HEK293T (cell line): Measurements from ENCODE around the gene CCDC69.

ENCODE experiments used
- CTCF ChIA-PET: fragments of 350-600 bp; formaldehyde crosslinking; extraction: SDS; loops from one replicate; lab custom pipeline; 2021; ENCODE audit warnings: antibody characterized with exemption, inconsistent platforms; lab: Yijun Ruan, JAX
- POLR2A ChIA-PET: fragments of 350-600 bp; formaldehyde crosslinking; extraction: SDS; loops from one replicate; lab custom pipeline; 2020; ENCODE audit warnings: antibody characterized with exemption, inconsistent platforms; lab: Yijun Ruan, JAX
- DNase-seq: peaks from one replicate; pipeline ENCODE4 v3.0.0; 2012; ENCODE audit warnings: mixed read lengths; ENCODE audit errors: extremely low spot score
- ARNT ChIP-seq: fragments of 450-650 bp; IDR thresholded peaks from 2 replicates; pipeline ENCODE4 v1.6.1; 2017; ENCODE audit warnings: mild to moderate bottlenecking
- BHLHE40 ChIP-seq: fragments of 450-650 bp; IDR thresholded peaks from 2 replicates; pipeline ENCODE4 v1.6.1; 2016; ENCODE audit warnings: mild to moderate bottlenecking, moderate library complexity, borderline replicate concordance
- CTBP1 ChIP-seq: fragments of 450-650 bp; IDR thresholded peaks from 2 replicates; pipeline ENCODE4 v1.6.1; 2016; ENCODE audit warnings: borderline replicate concordance
- ELF4 ChIP-seq: fragments of 450-650 bp; IDR thresholded peaks from 2 replicates; pipeline ENCODE4 v1.6.1; 2017; ENCODE audit warnings: antibody characterized with exemption
- FOXA1 ChIP-seq: fragments of 450-650 bp; IDR thresholded peaks from 2 replicates; pipeline ENCODE4 v1.6.1; 2016; ENCODE audit warnings: mild to moderate bottlenecking
- FOXK2 ChIP-seq: fragments of 450-650 bp; IDR thresholded peaks from 2 replicates; pipeline ENCODE4 v1.6.1; 2016; ENCODE audit warnings: mild to moderate bottlenecking
- FOXM1 ChIP-seq: fragments of 450-650 bp; IDR thresholded peaks from 2 replicates; pipeline ENCODE4 v1.6.1; 2017; ENCODE audit warnings: mild to moderate bottlenecking, borderline replicate concordance
- HDGF ChIP-seq: fragments of 450-650 bp; IDR thresholded peaks from 2 replicates; pipeline ENCODE4 v1.6.1; 2017; ENCODE audit warnings: antibody characterized with exemption, borderline replicate concordance
- L3MBTL2 ChIP-seq: fragments of 450-650 bp; conservative IDR thresholded peaks from 2 replicates; pipeline ENCODE4 v1.6.1; 2016; ENCODE audit warnings: mild to moderate bottlenecking
- LEF1 ChIP-seq: fragments of 450-650 bp; IDR thresholded peaks from 2 replicates; pipeline ENCODE4 v1.6.1; 2017; ENCODE audit warnings: mild to moderate bottlenecking, borderline replicate concordance
- NFRKB ChIP-seq: fragments of 450-650 bp; IDR thresholded peaks from 2 replicates; pipeline ENCODE4 v1.6.1; 2016; ENCODE audit warnings: mild to moderate bottlenecking, moderate library complexity
- PKNOX1 ChIP-seq: fragments of 450-650 bp; IDR thresholded peaks from 2 replicates; pipeline ENCODE4 v1.6.1; 2016
- SP1 ChIP-seq: fragments of 450-650 bp; IDR thresholded peaks from 2 replicates; pipeline ENCODE4 v1.6.1; 2017
- SUZ12 ChIP-seq: fragments of 450-650 bp; IDR thresholded peaks from 2 replicates; pipeline ENCODE4 v1.6.1; 2016; ENCODE audit warnings: mild to moderate bottlenecking
- TARDBP ChIP-seq: fragments of 450-650 bp; IDR thresholded peaks from 2 replicates; pipeline ENCODE4 v1.6.1; 2016
- ZNF384 ChIP-seq: fragments of 450-650 bp; IDR thresholded peaks from 2 replicates; pipeline ENCODE4 v1.6.1; 2016

CCDC69 gene

GRCh38 chr5:151146061-151146460, 77.8 kb downstream of the CCDC69 start:
- ChIA-PET CTCF (interaction anchor here (1.0 to 1.4 kb wide), 3 partner anchors 14 to 30 kb away, joined by 3 to 5 read pairs (median 3); no protein-coding TSS in a partner anchor), POLR2A (interaction anchor here (1.4 kb wide), 1 partner anchor 9 kb away, joined by 3 read pairs; no protein-coding TSS in a partner anchor)
- TF ChIP-seq BHLHE40, result no peak
- TF ChIP-seq SP1, result no peak
- no peak for TF ChIP-seq PKNOX1
- TF ChIP-seq FOXM1, result no peak
- TF ChIP-seq CTBP1, result no peak
- no peak for TF ChIP-seq ELF4
- no peak for TF ChIP-seq L3MBTL2
- TF ChIP-seq HDGF, result no peak
- TF ChIP-seq ZNF384, result no peak
- no peak for TF ChIP-seq NFRKB
- TF ChIP-seq LEF1, result no peak
- TF ChIP-seq FOXK2, result no peak
- no peak for TF ChIP-seq TARDBP
- TF ChIP-seq ARNT, result no peak
- no peak for TF ChIP-seq FOXA1
- no peak for TF ChIP-seq SUZ12
- no peak for DNase-seq

- CTCF ChIA-PET, result interaction anchor here (0.7 to 1.8 kb wide), 5 partner anchors 16 to 29 kb away, joined by 3 to 6 read pairs (median 3); no protein-coding TSS in a partner anchor
- POLR2A ChIA-PET, result interaction anchor here (1.1 to 1.4 kb wide), 3 partner anchors 10 to 69 kb away, joined by 3 read pairs; partner anchors contain the start of gene ANXA6
- TF ChIP-seq FOXM1 (no peak), CTBP1 (no peak), ZNF384 (no peak), NFRKB (no peak), PKNOX1 (no peak), FOXK2 (no peak), TARDBP (no peak), BHLHE40 (no peak), ELF4 (no peak), ARNT (no peak), LEF1 (no peak), FOXA1 (no peak), SP1 (no peak), L3MBTL2 (no peak), SUZ12 (no peak), HDGF (no peak)
- DNase-seq, result no peak
Measured at GRCh38 chr5:151144922-151145321, 79.0 kb downstream of the CCDC69 start.

GRCh38 chr5:151144275-151144674, 79.6 kb downstream of the CCDC69 start:
- TF ChIP-seq FOXM1, result no peak
- no peak for TF ChIP-seq PKNOX1
- no peak for TF ChIP-seq LEF1
- TF ChIP-seq SP1, result no peak
- no peak for TF ChIP-seq BHLHE40
- TF ChIP-seq NFRKB, result no peak
- no peak for TF ChIP-seq TARDBP
- TF ChIP-seq FOXA1, result no peak
- no peak for TF ChIP-seq ELF4
- ChIA-PET CTCF (interaction anchor here (0.9 to 1.8 kb wide), 2 partner anchors 18 to 22 kb away, joined by 3 to 6 read pairs; no protein-coding TSS in a partner anchor), POLR2A (no interaction called here)
- DNase-seq, result no peak

GRCh38 chr5:151143645-151144044, 80.2 kb downstream of the CCDC69 start:
- ChIA-PET POLR2A (interaction anchor here (1.6 kb wide), 1 partner anchor 14 kb away, joined by 8 read pairs; the partner anchor contains the start of gene ANXA6), CTCF (interaction anchor here (1.8 to 2.7 kb wide), 2 partner anchors 18 kb away, joined by 6 to 10 read pairs; no protein-coding TSS in a partner anchor)
- DNase-seq, result no peak
- no peak for TF ChIP-seq NFRKB
- TF ChIP-seq LEF1, result no peak
- no peak for TF ChIP-seq SP1
- TF ChIP-seq SUZ12, result no peak
- no peak for TF ChIP-seq ARNT
- TF ChIP-seq FOXA1, result no peak
- no peak for TF ChIP-seq HDGF
- TF ChIP-seq L3MBTL2, result no peak
- TF ChIP-seq CTBP1, result no peak
- no peak for TF ChIP-seq FOXK2

- ChIA-PET POLR2A (interaction anchor here (1.6 kb wide), 1 partner anchor 15 kb away, joined by 8 read pairs; the partner anchor contains the start of gene ANXA6), CTCF (interaction anchor here (2.0 to 2.7 kb wide), 2 partner anchors 17 to 27 kb away, joined by 6 to 10 read pairs; no protein-coding TSS in a partner anchor)
- no peak for TF ChIP-seq ARNT
- DNase-seq, result no peak
Measured at GRCh38 chr5:151142933-151143332, 81.0 kb downstream of the CCDC69 start.

- TF ChIP-seq FOXK2 (no peak), FOXM1 (no peak), FOXA1 (no peak), SUZ12 (no peak), ZNF384 (no peak), L3MBTL2 (no peak), LEF1 (no peak), TARDBP (no peak), CTBP1 (no peak), BHLHE40 (no peak), HDGF (no peak), SP1 (no peak), ELF4 (no peak), PKNOX1 (no peak), ARNT (no peak), NFRKB (no peak)
- no peak for DNase-seq
- ChIA-PET POLR2A (interaction anchor here (1.2 kb wide), 1 partner anchor 16 kb away, joined by 4 read pairs; the partner anchor contains the start of gene ANXA6), CTCF (interaction anchor here (0.6 to 2.7 kb wide), 3 partner anchors 16 to 599 kb away, joined by 3 to 10 read pairs (median 6); no protein-coding TSS in a partner anchor)
Measured at GRCh38 chr5:151141535-151141934, 82.4 kb downstream of the CCDC69 start.
